CD4-positive, alpha-beta T cell (primary cell): Measurements from ENCODE around the gene PFDN1. TPM values are rescaled to one million over a fixed set of nuclear protein-coding genes. Genes with fewer than 3 reads are reported as not detected.

Experiments used
- ATAC-seq: fragments of 200-7000 bp; cut with Tn5 transposase; one replicate; pipeline ENCODE4 v1.10.0; 2022; ENCODE audit warnings: mild to moderate bottlenecking; ENCODE audit not compliant: poor library complexity
- CTCF ChIA-PET: fragments of 350-600 bp; sonication (Branson Sonifier 250); formaldehyde crosslinking; loops from one replicate; lab custom pipeline; 2021; ENCODE audit warnings: antibody characterized with exemption, inconsistent platforms; lab: Charles Lee
- POLR2A ChIA-PET: fragments of 350-600 bp; sonication (Branson Sonifier 250); formaldehyde crosslinking; loops from one replicate; lab custom pipeline; 2021; ENCODE audit warnings: antibody characterized with exemption, inconsistent platforms; lab: Charles Lee
- DNase-seq, 14 experiments: peaks; one replicate each; pipeline ENCODE4 v3.0.0-alpha.2; 2013 to 2020; ENCODE audit warnings: mixed read lengths in 2 of 14
- H3K27ac ChIP-seq, 2 donors: one replicate each; pipeline versions ENCODE4 v1.5.1 to v1.7.0; 2013; ENCODE audit warnings: low read length in 2 of 2, low read depth in 1 of 2, mild to moderate bottlenecking in 1 of 2
- H3K27me3 ChIP-seq, 2 experiments: 1 replicate in 1 of 2; 2 replicates in 1 of 2; pipeline versions ENCODE4 v1.6.1 to v1.7.0; 2013; ENCODE audit warnings: low read length in 2 of 2, control low read depth in 1 of 2, mild to moderate bottlenecking in 1 of 2, moderate library complexity in 1 of 2; ENCODE audit not compliant: insufficient read depth in 2 of 2, control insufficient read depth in 1 of 2
- H3K36me3 ChIP-seq: one replicate; pipeline ENCODE4 v1.6.1; 2013; ENCODE audit warnings: low read length, control low read depth; ENCODE audit not compliant: insufficient read depth
- H3K4me1 ChIP-seq: one replicate; pipeline ENCODE4 v1.6.1; 2013; ENCODE audit warnings: low read length, control low read depth; ENCODE audit not compliant: insufficient read depth
- H3K4me3 ChIP-seq: one replicate; pipeline ENCODE4 v1.5.1; 2013; ENCODE audit warnings: mild to moderate bottlenecking, low read length, moderate library complexity
- H3K9me3 ChIP-seq, 2 experiments: 1 replicate in 1 of 2; 2 replicates in 1 of 2; pipeline versions ENCODE4 v1.6.1 to v1.7.0; 2013; ENCODE audit warnings: low read length in 2 of 2, mild to moderate bottlenecking in 2 of 2, control low read depth in 1 of 2, moderate library complexity in 1 of 2; ENCODE audit not compliant: control insufficient read depth in 1 of 2, insufficient read depth in 1 of 2
- H3K27ac Mint-ChIP-seq: one replicate; pipeline ENCODE4 v1.8.0; 2020; ENCODE audit warnings: mixed read lengths
- H3K27me3 Mint-ChIP-seq: one replicate; pipeline ENCODE4 v1.8.0; 2021; ENCODE audit warnings: mixed read lengths
- H3K36me3 Mint-ChIP-seq: one replicate; pipeline ENCODE4 v1.8.0; 2021; ENCODE audit warnings: low read depth, mixed read lengths
- H3K4me1 Mint-ChIP-seq: one replicate; pipeline ENCODE4 v1.8.0; 2021; ENCODE audit warnings: low read depth, mixed read lengths
- H3K4me3 Mint-ChIP-seq: one replicate; pipeline ENCODE4 v1.8.0; 2020; ENCODE audit warnings: mild to moderate bottlenecking, mixed read lengths
- H3K9me3 Mint-ChIP-seq: one replicate; pipeline ENCODE4 v1.8.0; 2020; ENCODE audit warnings: mixed read lengths
- intact Hi-C, 2 experiments: fragments of 100-400 bp; cut with DNase I in 1 of 2; cut with micrococcal nuclease in 1 of 2; formaldehyde crosslinking; loops; one replicate each; pipeline versions ENCODE4 v1.15.1 to v1.9.0; 2023 to 2025; cut with DNase I, micrococcal nuclease
- total RNA-seq, 174 experiments: library from RNA in 2 of 174; stranded (reverse) in 2 of 174; gene quantifications; one replicate each; pipeline ENCODE4 v1.2.3 and lab custom pipeline; 2021 to 2026
- TF ChIP-seq, protein P1 (sequence below): fragments of 200-600 bp; IDR thresholded peaks from one replicate; pipeline ENCODE4 v1.8.0; 2022; ENCODE audit warnings: antibody characterized with exemption, mild to moderate bottlenecking

PFDN1 gene
- total RNA-seq, 2 experiments from 2014 or later: 21.3 to 22.0 TPM

DNA sequence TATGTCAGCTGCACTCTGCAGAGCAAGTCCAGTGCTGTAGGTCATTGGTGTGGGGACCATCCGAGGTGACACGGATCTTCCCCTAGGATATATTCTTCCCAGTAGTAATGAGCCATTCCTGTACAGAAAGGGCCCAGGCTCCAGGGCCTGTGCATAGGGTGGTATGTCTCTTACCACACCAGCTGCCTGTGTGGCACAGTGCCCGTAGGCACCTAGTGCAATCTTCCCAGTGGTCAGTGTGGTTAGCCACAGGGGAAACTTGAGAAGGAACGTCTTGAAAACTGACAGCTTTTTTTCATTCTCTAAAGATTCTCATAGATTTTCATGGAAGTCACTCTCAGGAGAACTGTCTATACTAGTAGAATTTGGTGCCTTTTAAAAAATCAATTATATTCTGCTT, 88.1 kb downstream of the PFDN1 start:
- Mint-ChIP-seq H3K27ac (no peak overlapping the region), H3K36me3 (no peaks in the 10 kb centered on the region), H3K4me1 (no peaks in the 10 kb centered on the region), H3K27me3 (no peaks in the 10 kb centered on the region), H3K9me3 (no peaks in the 10 kb centered on the region), H3K4me3 (no peak overlapping the region)
- ATAC-seq (no peak), DNase-seq (no peak)
- H3K4me3 ChIP-seq: no peak overlapping the region
- ChIA-PET POLR2A (no interaction called here), CTCF (no interaction called here)
- H3K36me3 ChIP-seq: no peaks in the 10 kb centered on the region
- TF ChIP-seq, protein P1, sequence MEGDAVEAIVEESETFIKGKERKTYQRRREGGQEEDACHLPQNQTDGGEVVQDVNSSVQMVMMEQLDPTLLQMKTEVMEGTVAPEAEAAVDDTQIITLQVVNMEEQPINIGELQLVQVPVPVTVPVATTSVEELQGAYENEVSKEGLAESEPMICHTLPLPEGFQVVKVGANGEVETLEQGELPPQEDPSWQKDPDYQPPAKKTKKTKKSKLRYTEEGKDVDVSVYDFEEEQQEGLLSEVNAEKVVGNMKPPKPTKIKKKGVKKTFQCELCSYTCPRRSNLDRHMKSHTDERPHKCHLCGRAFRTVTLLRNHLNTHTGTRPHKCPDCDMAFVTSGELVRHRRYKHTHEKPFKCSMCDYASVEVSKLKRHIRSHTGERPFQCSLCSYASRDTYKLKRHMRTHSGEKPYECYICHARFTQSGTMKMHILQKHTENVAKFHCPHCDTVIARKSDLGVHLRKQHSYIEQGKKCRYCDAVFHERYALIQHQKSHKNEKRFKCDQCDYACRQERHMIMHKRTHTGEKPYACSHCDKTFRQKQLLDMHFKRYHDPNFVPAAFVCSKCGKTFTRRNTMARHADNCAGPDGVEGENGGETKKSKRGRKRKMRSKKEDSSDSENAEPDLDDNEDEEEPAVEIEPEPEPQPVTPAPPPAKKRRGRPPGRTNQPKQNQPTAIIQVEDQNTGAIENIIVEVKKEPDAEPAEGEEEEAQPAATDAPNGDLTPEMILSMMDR: no peak
- H3K9me3 ChIP-seq: no peaks in the 10 kb centered on the region
- H3K27me3 ChIP-seq: no peaks in the 10 kb centered on the region
- intact Hi-C loops: no loop called here
- H3K4me1 ChIP-seq: no peaks in the 10 kb centered on the region
- H3K27ac ChIP-seq: no peak overlapping the region

DNA sequence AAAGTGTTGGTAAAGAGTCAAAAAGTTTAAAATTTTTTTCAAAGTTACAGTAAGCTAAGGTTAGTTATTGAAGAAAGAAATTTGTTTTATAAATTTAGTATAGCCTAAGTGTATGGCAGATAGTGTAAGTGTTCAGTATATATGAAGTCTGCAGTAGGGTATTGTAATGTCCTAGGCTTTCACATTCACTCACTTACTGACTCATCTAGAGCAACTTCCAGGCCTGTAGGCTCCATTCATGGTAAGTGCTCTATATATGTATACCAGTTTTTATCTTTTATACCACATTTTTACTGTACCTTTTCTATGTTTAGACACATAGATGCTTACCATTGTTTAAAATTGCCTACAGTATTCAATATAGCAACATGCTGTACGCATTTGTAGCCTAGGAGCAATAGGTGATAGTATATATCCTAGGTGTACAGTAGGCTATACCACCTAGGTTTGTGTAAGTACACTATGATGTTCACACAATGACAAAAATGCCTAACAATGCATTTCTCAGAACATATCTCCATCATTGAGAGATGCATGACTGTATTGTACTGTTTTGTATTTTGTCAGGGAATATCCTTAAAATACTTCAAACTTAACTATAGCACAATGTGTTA, 89.4 kb downstream of the PFDN1 start:
- Mint-ChIP-seq H3K27me3 (no peaks in the 10 kb centered on the region), H3K4me3 (no peak overlapping the region), H3K9me3 (no peaks in the 10 kb centered on the region), H3K36me3 (no peaks in the 10 kb centered on the region), H3K27ac (no peak overlapping the region), H3K4me1 (no peaks in the 10 kb centered on the region)
- CTCF ChIA-PET: interaction anchor here (1.3 kb wide), 2 partner anchors 8 to 31 kb away, joined by 3 read pairs; no protein-coding TSS in a partner anchor
- ATAC-seq (no peak), DNase-seq (no peak)
- Histone ChIP-seq H3K4me1 (no peaks in the 10 kb centered on the region), H3K36me3 (no peaks in the 10 kb centered on the region), H3K4me3 (no peak overlapping the region), H3K27me3 (no peaks in the 10 kb centered on the region), H3K9me3 (no peaks in the 10 kb centered on the region), H3K27ac (no peak overlapping the region)
- POLR2A ChIA-PET: no interaction called here
- intact Hi-C loops: no loop called here
- TF ChIP-seq, protein P1: no peak

DNA sequence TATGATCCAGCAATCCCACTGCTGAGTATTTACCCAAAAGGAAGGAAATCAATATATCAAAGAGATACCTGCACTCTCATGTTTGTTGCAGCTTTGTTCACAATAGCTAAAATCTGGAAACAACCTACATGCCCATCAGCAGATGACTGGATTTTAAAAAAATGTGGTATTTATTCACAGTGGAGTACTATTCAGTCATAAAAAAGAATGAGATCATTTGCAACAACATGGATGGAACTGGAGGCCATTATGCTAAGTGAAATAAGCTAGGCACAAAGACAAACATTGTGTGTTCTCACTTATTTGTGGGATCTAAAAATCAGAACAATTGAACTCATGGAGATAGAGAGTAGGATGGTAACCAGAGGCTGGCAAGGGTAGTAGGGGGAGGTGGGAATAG, 94.8 kb downstream of the PFDN1 start:
- Histone ChIP-seq H3K4me3 (no peak overlapping the region), H3K4me1 (no peaks in the 10 kb centered on the region), H3K27ac (no peak overlapping the region), H3K9me3 (no peaks in the 10 kb centered on the region), H3K36me3 (no peaks in the 10 kb centered on the region), H3K27me3 (no peaks in the 10 kb centered on the region)
- Mint-ChIP-seq H3K27ac (no peak overlapping the region), H3K27me3 (no peaks in the 10 kb centered on the region), H3K4me3 (no peak overlapping the region), H3K36me3 (no peaks in the 10 kb centered on the region), H3K4me1 (no peaks in the 10 kb centered on the region), H3K9me3 (no peaks in the 10 kb centered on the region)
- ATAC-seq (no peak), DNase-seq (no peak)
- TF ChIP-seq, protein P1: no peak
- intact Hi-C loops: no loop called here
- CTCF ChIA-PET: no interaction called here
- POLR2A ChIA-PET: no interaction called here
